ENCODE results near the gene MXD4.

MXD4 gene

DNA sequence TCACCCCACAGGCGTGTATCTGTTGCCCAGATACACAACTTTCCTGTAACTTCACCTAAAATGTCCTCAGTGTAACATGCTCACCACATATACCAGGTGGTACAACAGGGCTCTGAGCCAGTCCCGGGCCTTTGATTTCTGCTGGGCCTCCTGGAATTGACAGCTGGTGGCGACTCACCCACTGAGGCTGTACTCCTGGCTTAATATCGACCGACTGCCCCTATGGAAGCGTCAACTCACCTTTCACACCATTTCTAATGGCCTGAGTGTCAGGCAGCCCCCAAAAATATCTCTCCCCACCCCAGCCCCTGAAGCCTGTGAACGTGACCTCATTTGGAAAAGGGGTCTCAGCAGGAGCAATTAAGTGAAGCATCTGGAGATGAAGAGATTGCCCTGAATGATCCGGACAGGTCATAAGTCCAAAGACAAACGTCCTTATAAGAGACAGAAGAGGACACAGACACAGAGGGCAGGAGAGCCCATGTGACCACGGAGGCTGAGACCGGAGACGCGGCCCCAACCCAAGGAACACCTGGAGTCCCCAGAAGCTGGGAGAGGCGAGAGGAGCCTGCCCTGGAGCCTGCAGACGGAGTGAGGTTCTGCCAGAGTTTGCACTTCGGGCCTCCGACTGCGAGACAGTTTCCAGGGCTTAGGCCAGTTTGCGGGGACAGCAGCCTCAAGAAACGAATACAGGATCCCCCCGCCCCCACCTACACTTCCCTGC lies 12.6 kb upstream of the MXD4 start:
- no peak for DNase-seq

DNA sequence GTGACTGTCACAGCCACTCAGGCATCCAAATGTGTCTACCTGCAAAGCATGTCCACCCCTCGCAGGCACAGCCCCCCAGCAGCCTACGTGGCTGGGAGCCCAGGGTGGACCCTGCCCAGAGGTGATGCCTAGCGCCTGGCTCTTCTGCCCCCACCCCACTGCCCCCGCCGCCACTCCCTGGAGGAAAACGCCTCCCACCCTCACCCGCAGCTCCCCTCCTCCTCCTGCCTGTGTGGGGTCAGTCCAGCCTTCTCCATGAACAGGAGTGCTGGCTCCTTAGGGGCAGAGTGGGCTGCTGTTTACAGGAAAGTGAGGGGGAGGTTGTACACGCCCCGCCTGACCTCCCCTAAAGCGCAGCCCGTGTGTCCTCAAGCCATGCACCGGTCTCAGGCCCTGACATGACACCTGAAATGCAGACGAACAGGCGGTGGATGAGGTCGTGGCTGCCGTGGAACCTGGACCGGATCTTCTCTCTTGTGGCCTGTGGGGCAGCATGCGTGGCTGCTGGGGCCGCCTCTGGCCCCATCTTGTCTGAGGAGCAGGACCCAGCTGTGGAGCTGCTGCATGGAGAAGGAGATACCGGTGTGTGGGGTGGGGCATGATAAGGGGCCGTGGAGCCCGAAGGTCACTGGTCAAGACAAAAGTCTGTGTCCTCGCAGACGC lies 11.9 kb upstream of the MXD4 start:
- no peak for DNase-seq

DNA sequence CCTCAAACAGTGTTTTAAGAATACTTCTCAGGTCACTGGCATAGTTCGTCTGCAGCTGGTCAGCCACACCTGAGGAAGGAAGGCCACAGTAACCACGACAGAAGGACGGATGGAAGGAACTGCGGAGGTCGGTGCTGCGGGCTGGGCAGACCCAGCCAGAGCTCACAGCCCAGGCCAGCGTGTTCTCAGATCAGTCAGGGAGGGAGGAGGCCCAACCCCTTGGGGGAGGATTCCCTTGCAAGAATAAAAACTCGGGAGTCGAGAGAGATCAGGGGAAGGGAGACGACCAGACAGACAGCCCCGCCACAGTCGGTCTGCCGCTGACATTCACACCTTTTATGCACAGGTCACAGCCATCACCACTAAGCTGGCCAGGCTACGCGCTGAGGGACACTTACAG lies 11.3 kb upstream of the MXD4 start:
- DNase-seq: no peak

DNA sequence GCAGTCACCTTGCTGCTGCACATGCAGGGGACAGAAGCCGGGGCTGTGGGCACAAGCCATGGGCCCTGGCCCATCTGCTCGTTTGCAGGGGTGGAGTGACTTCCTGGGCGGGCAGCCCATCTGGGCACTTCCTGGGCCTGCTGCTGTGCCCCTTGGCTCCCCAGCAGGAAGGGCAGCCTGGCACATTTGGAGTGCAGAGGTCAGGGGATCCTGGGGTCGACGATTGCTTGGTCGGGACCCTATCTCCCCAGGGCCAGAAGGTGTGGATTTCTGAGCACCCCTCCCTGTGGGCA lies 10.9 kb upstream of the MXD4 start:
- no peak for DNase-seq

DNA sequence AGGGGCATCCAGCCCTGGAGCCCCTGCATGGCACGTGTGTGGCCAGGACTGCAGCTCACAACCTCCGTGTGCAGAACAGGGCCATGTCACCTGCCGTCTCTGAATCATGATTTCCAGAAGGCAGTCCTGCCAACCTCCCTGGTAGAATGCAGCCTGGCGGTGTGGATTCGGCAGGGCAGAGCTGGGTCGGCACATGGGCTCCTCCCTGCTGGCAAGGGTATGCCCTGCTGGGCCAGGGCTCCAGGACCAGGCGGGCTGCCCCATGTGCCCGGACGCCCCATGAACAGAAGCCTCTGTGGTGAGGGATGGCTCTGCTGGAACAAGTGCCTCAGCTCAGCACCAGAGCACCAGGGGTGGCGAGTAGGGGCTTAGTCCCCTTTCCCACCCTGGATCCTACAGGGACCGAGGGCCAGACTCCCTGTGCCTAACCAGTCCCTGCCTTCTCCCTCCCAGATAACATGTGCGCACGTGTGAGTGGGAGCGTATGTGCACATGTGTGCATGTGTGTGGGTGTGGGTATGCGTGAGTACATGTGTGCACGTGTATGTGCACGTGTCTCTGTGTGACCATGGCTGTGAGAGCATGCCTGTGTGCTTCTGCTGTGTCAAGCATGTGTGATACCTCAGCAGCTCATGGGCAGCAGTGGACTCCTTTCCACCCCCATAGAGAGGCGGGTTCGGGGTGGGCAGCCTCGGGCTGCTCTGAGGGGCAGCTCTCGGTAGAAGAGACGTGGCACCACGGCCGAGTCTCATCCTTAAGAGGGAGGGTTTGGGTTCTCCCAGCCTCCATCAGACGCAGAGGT lies 10.3 kb upstream of the MXD4 start:
- DNase-seq: no peak

DNA sequence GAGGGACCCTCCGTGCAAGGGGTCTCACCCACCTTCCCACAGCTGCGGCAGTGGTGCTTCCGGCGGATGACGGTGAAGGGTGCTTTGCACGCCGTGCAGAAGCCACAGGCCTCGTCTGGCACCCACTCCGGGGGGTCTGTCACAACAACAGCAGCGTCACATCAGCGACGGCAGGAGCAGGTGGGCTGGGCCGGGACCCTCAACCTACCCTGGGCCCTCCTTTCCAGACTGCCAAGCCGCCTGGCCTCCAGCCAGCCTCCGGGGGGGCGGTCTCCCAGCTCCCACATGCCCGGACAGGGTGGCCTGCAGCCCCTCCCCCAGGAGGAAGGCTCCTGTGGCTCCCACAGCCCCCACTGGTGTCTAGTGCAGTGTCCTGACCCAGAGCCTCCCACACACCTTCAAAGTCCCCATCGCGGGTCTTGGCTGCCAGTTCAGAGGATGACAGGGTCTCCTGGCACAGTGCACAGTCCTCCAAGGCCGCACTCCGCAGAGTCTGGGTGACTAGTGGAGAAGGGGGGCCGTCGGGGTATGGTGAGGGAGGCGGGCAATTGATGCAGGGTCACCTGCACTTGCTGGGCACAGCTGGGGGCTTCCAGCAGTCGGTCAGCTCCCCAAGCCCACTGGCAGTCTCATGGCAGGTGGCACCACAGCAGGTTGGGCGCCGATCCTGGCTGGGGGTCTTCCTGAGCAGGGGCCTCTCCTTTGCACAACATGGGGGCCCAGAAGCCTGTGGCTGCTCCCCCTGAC lies 9.5 kb upstream of the MXD4 start:
- no peak for DNase-seq

DNA sequence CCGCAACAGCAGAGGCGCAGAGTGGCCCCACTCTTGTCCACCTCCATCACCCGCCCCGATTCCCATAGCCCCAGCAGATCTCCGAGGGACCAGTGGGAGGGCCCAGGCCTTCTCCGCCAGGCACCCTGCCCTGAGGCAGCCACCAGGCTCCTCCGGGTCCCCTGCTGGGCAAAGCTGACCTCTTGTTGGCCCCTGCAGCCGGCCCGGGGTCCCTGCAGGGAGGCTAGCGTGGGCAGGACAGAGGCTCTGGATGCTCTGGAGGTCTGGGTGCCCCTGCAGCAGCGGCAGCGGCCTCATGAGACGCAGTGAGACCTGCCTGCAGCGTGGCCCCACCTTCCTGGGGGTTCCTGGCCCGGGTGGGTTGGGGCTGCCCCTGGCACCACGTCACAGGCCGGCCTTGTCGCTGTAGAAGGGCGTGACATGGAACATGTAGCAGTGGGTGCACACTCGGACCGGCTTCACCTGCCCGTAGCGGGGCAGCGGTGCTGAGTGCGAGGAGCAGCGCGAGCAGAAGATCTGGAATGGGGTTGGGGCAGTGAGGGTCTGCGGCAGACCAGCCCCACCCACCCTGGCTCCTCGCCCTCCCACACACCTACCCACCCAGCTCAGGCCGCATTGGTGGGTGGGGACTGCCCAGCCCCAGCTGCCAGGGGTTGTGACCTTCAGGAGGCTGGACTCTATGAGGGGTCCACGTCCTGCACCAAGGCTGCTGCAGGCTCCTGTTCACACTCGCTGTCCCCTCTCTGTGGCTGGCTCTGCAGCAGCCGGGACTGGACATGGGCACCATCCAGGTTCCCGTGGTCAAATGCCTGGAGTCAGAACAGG lies 8.6 kb upstream of the MXD4 start:
- no peak for DNase-seq

DNA sequence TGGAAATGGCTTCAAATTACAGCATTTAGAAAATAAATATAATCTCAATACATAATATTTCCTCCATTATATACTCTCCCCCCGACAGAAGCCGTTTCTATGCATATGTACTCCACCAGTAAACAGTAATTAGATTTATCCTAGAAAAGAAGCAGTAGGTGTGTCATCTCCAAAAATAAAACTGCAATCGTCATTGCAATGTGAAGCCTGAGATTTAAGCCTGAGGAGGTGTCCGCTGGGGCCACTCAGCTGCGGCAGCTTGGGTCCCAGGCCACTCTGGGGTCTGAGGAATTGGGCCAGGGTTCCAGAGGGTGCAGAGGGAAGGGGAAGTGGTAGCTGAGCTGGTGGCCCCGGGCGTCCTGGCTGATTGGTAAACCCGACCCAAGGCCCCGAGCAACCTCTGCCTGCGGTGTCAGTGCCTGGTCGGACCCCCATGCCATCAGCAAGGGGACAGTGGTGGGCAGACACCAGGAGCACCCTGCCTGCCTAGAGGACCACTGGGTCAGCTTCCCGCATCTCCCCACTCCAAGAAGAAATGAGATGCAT lies 7.8 kb upstream of the MXD4 start:
- no peak for DNase-seq

DNA sequence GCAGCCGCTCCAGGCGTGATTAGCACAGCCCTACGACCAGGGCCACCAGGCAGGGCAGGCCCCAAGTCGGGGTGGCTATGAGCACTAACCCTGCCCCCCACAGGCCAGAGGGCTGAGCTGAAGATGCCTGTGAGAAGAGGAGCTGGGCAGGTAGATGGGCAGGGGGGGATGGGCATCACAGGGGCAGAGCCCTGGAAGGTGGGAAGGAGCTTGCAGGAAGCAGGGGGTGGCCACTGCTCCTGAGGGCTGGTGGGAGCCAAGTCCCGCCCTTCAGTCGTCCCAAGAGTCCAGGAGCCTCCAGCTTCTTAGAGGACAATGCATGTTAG lies 7.3 kb upstream of the MXD4 start:
- no peak for DNase-seq

DNA sequence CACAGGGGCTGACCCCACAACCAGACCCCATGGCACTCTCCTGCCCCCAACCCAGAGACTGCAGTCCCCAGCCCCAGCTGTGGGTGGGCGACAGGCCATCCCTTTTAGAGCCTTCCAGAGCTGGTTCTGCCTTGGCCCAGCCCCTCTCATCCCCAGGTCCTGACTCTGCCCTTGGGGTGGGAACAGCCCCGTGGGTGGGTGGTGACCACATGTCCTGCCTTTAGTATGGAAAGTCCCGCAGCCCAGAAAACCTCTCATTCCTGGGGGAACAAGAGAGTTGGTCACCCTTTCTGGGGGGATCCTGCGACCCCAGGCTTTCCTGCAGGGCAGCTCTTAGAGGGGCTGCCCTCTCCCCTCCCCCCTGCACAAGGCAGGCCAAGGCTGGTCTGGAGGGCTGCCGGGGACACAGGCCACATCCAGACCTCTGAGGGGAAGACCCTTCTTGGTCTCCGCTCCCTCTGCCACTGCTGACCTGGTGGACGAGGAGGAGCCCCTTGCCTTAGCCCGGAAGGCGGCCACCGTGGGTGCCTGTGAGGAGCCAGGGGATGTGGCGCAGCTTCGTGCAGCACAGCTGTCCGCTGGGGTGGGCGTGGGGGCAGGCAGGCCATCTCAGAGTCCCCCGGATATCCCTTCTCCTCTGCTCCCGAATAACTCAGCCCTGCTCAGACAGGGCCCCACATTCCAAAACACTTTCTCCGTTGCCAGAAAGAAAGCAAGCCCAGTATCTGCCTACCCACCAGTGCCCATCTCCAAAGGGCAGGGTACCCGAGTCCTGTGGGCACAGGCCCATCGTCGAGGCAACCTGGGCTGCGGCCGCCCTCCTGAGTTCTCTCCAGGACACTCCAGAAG lies 6.7 kb upstream of the MXD4 start:
- no peak for DNase-seq

DNA sequence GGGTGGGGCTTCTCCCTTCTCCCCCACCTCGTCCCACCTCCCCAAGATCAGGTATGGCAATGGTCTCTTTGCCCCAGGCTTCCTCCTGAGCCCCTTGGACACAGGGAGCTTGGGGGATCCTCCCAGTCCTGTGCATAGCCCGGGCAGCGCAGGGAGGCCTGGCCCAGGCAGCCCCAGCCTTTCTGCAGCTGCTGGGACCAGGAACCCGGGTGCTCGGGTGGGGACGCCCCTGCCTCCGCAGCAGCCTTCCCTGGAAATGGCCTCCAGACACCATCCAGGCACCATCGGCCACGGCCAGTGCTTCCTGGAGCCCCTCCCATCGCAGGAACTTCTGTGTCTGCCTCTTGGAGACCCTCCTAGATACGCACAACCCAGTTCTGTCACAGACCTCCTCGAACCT lies 5.9 kb upstream of the MXD4 start:
- DNase-seq: no peak

DNA sequence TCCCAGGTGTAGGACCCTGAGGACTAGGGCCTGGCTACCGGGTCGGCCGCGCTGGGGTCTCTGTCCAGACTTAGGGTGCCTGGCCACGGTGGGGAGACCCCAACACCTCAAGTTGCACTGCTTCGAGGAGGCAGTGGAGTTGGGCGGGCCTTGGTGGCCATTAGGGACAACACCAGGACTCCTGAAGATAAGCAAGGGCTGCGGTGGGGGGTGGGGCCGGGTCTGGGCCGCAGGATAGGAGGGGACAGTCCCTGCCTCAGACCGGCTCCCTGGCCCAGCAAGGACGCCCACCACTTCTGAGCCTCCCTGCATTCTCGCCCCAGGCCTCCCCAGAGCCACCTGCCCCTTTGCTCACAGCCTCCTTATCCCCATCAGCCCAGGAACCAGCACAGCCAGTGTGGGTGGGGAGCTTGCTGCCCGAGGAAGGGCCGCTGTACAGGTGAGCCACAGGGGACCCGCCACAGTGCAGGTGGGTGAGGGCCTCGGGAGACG lies 5.5 kb upstream of the MXD4 start:
- DNase-seq: no peak

DNA sequence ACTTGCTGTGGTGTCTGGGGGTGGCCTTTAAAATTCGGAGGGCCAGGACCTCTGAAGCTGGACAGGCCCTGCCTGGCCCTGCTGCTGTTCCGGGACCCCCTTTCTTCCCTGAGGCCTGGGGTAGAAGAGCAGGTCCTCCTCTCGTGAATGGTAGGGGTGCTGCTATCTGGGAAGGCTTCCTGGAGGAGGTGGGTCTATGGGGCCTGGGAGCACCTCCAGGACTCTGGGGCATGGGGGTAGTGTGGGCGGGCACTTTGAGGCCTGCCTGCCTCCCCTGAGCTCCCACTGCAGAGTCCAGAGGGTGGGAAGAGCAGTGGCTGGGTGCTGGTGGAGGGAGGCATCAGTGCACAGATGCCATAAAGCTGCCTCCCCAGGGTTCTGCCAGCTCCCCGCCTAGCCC lies 4.9 kb upstream of the MXD4 start:
- no peak for DNase-seq

DNA sequence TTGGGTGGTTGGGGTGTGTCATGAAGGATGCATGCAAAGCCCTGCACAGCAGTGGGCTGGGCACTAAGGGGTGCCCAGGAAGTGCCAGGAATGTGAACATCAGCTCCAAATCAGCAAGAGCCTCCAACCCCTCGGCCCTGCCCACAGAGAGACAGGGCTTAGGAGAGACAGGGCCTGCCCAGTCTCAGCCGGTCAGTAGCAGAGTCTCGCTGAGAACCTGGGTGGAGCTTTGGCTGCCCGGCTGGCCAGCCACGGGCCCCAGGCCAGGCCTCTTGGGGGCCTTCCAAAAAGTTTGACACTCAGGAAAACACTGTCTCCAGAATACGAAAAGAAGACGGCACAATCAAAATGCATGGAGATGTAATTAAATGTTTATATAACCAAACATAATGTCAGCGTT lies 4.3 kb upstream of the MXD4 start:
- no peak for DNase-seq

DNA sequence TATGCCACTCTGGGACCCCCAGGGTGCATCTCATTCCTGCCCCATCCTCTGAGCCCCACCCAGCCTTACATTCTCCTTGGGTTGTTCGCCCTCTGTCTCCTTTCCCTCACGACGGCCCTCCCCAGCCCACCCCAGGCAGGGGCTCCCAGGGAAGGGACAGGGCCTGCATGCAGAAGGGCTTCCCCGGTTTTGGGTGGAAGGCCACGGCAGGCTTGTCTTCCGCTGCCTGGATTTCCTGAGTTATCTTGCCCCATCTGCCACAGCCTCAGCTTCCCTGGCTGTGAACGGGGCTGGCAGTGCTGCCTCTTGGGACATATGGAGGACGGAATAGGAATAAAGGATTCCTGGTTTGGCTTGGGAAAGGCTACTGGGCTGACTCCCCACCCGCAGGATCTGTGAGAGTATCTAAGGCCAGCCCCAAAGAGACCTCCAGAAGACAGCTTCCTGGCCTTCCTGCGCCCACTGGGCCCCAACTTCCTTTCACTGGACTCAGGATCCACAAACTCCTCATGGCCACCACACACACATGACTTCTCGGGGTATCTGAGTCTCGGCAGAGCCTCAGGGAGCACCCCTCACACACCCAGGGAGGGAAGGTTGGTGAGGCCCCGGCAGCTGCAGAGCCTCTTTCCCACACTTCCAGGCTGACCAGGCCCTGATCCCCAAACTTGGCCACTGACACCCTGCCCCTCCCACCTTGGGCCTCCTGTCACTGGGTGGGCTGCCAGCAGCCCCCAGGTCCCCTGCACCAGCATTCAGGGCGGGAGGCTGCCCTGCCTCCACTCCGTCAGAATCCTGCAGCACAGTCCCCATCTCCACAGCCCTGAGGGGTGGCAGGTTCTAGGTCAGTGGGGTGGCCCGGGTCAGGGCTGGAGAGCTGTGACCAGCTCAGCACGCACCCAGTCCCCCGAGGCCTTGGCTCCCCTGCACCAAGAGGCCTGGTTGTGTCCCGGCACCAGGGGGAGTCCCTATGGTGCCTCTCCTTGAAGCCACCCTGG lies 3.5 kb upstream of the MXD4 start:
- no peak for DNase-seq

DNA sequence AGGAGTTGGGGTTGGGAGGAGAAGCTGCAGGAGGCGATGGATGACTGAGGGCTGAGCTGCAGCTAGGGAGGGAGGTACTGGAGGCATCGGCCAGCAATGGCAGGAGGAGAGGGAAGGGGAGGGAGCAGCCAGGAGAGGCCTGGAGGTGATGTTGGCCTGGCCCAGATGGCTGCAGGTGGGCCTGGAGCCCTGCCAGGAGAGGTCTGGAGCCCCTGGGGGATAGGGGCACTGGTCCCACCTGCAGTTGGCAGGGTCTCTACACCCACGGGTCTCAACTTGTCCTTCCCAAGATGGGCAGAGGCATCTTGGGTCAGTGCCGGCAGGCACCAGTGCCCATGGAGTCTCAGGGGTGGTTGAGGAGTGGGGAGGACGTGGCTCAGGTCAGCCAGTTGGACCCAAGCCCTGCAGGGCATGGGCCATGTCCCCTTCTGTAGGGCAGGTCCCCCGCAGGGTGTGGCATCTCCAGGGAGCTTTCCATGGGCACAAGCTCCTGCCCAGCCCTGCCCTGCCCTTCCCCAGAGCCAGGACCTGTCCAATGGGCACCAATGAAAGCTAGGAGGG lies 2.7 kb upstream of the MXD4 start:
- DNase-seq: no peak

DNA sequence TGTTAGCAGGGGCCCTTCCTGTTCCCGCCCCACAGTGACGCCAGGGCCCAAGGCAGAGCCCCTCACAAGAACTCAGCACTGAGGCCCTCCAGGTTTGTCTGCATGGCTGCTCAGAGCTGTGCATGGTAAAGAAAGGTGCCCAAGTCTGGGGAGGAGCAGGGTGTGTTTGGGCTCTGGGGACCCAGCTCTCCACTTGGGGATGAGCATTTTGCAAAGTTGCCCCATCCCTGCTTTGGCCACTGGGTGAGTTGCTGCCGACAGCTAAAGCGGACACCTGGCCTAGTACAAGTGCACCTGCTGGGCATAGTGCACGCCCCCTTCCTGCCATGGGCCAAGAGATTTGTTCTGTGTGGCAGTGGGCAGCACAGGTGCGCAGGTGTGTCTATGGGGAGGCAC lies 2.0 kb upstream of the MXD4 start:
- peak; percentile 79 for DNase-seq

DNA sequence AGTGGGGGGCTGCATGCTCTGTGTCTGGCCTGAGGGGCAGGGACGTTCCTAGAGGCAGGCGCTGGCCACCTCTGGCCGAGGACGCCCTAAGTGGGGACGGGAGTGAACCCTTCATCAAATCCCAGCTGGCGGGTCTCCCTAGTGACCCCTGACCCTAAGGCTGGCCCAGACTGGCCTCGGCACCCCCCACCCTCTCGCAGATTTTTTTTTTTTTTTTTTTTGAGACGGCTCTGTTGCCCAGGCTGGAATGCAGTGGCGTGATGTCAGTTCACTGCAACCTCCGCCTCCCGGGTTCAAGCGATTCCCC lies 988 bp upstream of the MXD4 start:
- DNase-seq: no peak

DNA sequence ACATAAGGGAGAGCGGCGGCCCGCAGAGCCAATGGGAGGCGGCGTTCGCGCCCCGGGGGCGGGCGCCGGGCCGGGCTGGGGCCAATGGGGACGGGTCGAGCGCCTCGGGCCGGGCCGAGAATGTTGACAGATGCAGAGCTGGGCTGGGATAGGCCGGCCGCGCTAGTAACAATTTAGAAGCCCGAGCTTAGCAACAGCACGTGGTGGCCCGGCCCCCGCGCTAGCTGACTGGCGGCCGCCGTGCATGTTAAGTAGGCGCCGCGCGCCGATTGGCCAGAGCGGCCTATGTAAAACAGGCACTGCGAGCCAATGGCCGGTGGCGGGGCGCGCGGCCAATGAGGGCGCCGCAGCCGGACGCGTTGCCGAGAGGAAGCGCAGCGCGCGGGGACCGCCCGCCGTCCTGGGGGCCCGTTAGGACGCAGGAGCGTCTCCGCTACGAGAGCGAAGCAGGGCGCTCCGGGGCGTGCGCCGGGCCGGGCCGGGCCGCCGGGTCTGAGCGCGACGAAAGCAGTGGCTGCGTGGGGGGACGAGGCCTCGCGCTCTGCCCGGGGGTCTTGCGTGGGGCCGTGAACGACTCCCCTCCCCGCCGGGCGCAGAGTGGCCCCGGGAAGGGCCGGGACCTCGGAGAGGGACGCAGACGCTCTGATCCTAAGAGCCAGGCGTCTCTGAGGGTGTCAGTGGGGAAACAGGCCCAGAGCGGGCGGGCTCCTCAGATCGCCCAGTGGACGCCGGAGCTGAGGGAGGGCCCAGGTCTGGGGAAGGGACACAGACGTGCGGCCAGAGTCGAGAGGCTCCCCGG lies 435 bp upstream of the MXD4 start:
- peak; percentile 96 for DNase-seq

Measured in RPMI8226 (cell line).